Globus pallidus (tissue), 1 donor: ENCODE results near the gene MMAB.
A peak's percentile ranks its signal among the peaks of the same experiment; 100 is the strongest.

Experiments
- DNase-seq: peaks from one replicate; pipeline ENCODE4 v3.0.0-alpha.2; 2015; ENCODE audit warnings: low spot score

Gene MMAB

DNA sequence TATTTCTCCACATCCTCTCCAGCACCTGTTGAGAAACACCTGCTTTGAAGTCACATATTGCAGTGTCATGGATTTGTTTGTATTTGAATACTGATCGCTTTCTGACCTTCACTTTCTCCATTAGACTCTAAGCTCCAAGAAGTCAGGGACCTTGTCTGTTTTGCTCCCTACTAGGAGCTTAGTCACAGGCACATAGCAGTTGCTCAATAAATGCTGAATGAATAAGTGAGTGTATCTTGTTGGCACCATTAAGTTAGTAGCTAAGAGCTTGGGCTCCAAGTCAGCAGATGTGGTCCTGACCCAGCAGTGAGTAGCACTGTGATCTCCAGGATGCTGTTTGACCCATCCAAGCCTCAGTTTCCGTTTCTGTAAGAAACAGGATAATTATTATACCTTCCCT lies 10.4 kb upstream of the MMAB start:
- DNase-seq, result no peak

GRCh38 chr12:109582636-109583035 lies 9.3 kb upstream of the MMAB start:
- no peak for DNase-seq

DNA sequence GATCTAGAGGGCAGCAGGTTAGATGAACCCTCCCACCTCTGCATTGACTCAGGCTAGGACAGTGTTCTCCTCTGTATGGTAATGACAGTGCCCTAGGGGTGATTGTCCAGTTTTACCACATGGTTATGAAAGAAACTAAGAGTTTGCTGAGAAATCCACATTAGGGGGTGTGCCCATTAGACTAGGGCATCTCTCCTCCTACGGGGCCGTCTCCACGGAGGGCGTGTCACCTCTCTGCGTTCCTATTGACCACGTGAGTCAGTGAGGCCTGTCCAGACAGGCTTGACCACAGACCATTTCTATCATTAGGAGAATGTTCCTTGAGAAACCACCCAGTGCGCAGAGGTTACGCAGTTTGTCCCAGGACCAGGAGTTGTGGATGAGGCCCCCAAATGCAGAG lies 8.6 kb upstream of the MMAB start:
- no peak for DNase-seq

GRCh38 chr12:109581334-109581691 lies 8.0 kb upstream of the MMAB start:
- DNase-seq, result no peak

GRCh38 chr12:109580684-109581333 lies 7.5 kb upstream of the MMAB start:
- DNase-seq, result no peak

GRCh38 chr12:109580272-109580671 lies 7.0 kb upstream of the MMAB start:
- DNase-seq, result peak; percentile 48

- DNase-seq, result no peak
These were observed 6.3 kb upstream of the MMAB start for GRCh38 chr12:109579639-109580038.

- no peak for DNase-seq
These were observed 5.1 kb upstream of the MMAB start for GRCh38 chr12:109578330-109578927.

DNA sequence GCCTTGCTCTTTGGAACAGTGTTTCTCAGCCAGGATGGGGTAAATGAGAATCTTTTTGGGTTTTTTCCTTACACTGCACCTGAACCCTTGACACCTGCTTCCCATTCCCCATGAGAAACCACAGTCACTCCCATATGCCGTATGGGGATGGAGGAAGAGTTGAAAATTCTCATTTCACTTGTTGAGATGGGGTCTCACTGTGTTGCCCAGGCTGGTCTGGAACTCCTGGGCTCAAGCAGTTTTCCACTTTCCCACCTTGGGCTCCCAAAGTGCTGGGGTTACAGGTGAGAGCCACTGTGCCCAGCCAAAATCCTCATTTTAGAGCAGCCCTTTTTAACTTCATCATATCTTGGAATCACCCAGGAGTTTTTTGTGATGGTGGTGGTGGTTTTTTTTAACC lies 4.0 kb upstream of the MMAB start:
- DNase-seq, result no peak

DNA sequence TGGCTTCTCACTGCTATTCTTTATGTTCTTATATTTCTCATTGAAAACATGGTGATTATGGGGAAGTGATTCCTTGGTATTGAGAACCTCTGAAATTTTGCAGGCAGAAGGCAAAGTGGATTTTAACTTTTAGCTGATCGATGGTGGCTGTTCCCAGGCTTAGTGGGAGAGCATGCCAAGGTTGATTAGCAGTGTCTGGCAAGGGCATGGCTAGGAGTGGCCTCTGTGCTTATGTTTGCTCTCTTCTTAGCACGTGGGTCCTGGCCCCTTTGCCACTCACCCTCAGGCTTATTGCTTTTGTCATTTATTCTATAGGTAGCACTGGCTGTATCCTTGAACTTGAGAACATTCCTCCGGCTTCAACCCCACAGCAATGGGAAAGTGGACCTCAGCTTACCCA lies 2.4 kb upstream of the MMAB start:
- no peak for DNase-seq

- no peak for DNase-seq
These were observed 575 bp upstream of the MMAB start for GRCh38 chr12:109573914-109574244.

GRCh38 chr12:109572506-109572845 lies 828 bp downstream of the MMAB start:
- DNase-seq, result no peak

DNA sequence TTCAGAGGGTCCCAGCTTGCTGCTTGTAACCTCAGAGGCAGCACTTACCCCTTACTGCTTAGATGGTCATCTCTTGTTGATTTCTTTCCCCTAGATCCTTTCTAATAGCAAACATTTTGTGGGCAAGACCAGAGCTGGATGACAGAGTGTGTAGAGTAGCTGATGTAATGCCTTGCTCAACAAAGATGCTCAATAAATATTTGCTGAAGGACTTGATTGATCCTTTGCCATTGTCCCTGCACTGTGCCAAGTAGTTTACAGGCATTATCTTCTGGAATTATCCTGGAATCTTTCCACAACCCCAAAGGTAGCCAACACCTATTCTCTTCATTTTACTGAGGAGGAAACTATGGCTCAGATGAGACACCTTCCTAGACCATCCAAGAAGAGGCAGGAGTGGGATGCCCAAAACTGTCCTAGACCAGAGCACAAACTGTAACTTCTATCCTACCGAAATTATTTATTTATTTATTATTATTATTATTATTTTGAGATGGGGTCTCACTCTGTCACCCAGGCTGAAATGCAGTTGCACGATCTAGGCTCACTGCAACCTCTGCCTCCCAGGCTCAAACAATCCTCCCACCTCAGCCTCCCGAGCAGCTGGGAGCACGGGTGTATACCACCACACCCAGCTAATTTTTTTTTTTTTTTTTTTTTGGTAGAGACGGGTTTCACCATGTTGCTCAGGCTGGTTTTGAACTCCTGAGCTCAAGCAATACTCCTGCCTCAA lies 1.4 kb downstream of the MMAB start:
- DNase-seq, result no peak

GRCh38 chr12:109568486-109568885 lies 4.8 kb downstream of the MMAB start:
- no peak for DNase-seq

DNA sequence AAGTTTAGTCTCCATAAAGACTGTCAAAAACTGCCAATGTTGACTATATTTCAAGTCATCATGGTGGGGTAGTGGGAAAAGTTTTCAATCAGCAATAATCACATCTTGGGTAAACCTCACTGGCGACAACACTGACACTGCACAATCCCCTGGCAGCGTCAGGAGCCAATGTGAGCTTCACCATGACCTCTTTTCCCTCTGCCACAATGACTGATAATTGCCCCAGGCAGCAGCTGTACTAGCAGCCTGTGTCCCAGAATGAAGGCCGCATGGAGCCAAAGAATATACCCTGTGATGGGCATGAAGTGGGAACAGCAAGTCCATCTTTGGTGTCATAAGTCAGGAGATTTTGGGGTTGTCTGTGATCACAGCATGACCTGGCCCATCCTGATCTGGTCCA lies 5.3 kb downstream of the MMAB start:
- no peak for DNase-seq

DNA sequence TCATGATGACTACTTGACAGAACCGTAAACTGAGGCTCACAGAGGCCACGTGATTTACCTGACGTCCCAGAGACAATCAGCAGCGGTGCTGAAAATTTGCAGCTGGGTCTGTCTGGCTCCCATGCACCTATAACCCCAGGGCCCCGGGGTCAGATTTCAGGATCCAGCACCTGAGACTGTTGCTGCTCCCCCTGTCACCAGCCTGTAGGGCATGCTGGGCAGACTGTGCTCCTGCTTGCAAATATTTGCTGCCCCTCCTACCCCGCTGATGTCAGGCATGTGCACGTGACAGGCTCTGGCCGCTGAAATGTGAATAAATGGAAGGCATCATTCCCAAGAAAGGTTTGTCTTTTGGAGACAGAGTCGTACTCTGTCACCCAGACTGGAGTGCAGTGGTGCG lies 6.0 kb downstream of the MMAB start:
- DNase-seq, result no peak

- no peak for DNase-seq
These were observed 6.9 kb downstream of the MMAB start for GRCh38 chr12:109566424-109566823.

DNA sequence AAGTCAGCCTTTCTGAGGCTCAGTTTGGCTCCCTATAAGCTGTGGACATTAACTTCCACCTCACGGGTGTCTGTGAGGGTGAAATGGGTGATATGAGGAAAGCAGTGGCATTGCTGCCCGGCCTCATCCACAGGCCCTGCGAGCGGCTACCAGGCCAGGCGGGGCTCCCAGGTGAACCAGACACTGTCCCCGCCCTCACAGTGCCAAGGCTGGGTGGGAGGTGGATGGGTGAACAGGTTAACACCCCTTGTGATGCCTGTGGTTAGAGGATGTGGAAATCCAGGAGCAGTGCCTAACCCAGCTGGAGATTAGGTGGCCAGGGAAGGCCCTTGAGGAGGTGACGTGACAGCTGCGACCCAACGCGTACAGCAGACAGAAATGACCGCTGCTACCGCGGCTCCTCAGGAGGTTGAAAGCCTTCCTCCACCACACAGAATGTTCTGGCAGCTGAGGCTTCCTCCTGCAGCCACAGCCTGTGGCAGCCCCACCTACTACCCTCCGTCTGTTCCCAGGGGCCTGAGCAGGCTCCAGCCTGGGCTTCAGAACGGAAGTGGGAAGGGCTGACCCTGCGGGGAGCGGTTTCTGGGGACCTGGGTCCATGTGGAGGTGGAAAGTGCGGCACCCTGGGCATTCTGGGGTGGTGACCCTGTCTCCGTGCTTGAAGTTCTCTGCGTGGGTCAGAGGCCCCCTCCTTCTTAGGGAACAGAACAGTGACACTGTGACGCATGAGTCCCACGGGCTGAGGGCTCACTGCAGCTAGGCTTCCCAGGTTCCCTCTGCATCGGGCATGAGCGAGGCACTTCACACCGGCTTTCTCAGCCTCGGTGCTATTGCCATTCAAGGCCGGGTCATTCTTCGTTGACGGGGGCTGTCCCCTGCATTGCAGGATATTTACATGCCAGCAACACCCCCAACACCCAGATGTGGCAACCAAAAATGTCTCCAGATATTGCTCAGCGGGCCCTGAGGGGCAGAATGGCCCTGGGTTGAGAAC lies 9.7 kb downstream of the MMAB start:
- no peak for DNase-seq

GRCh38 chr12:109562871-109563270 lies 10.4 kb downstream of the MMAB start:
- DNase-seq, result no peak

DNA sequence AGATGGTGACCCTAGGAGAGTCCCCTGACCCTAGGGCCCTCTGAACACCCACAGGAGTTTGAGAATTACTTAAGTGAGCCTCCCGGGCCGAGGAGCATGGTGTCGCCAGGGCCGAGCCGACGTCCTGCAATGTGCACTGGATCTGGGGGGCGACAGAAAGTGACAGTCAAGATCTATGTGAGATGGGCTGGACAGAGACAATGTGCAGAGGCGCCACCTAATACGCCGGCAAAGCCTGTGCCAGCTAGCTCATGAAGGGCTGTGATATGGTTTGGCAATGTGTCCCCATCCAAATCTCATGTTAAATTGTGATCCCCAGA lies 11.6 kb downstream of the MMAB start:
- DNase-seq, result no peak

GRCh38 chr12:109560867-109561710 lies 12.2 kb downstream of the MMAB start:
- no peak for DNase-seq

GRCh38 chr12:109559601-109560000 lies 13.7 kb downstream of the MMAB start:
- DNase-seq, result no peak
